ENCODE results near the gene KIF26A. TPM values are rescaled to one million over a fixed set of nuclear protein-coding genes. Genes with fewer than 3 reads are reported as not detected.
"Not testable (repeated sequence)": the region's sequence is repeated elsewhere in the genome, so short reads cannot be mapped to it uniquely, and the experiment has no call there.

The KIF26A gene
- total RNA-seq, 1 donor from 2014 or later = 15.0 TPM

DNA sequence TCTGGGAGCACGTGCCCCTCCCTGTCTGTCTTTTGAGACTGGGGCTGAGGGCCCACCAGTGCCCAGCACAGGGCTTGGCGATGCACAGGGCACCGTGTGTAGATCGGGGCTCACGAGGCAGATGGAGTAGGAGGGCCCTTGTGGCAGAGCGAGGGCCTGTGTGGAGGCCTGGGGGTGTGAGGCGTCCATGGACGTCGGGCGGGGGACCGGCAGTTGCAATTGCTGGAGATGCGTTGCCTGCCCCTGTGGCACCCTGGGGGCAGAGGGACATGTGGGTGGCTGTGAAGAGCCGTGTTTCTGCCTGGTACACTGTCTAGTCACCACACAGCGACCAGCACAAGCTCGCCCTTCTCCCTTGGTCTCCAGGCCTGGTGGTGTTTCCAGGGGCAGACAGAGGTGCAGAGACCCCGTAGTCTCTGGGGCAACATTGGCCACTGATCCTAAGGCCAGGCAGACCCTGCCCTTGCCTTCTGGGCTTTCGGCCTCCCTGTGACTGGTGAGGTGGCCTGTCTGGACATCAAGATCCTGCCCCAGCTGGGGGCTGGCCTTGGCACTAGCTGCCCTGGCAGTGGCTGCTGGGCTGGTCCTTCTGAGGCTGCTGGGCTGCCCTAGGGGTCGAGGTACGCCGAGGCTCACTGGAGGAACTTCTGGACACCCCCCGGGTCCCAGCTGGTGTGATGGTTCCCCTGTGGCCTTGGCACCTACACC lies 14.5 kb downstream of the KIF26A start:
- no peak overlapping the region for H3K4me3 Mint-ChIP-seq
- no peak for DNase-seq (ENCODE audit: low read depth, low spot score)
- no peaks in the 10 kb centered on the region for H3K36me3 Mint-ChIP-seq (ENCODE audit: low read depth)
- no peaks in the 10 kb centered on the region for H3K9me3 Mint-ChIP-seq
- no peak overlapping the region for H3K27ac Mint-ChIP-seq (ENCODE audit: unreplicated experiment)
- no peaks in the 10 kb centered on the region for H3K27me3 Mint-ChIP-seq (ENCODE audit: low read depth)
- no peak for TF ChIP-seq CTCF (conservative IDR thresholded peaks at IDR 0.05)
- H3K4me1 Mint-ChIP-seq = peaks cover 17% of the 10 kb centered on the region

- H3K4me3 Mint-ChIP-seq; H3K27me3 Mint-ChIP-seq (ENCODE audit: low read depth); H3K9me3 Mint-ChIP-seq; H3K36me3 Mint-ChIP-seq (ENCODE audit: low read depth); H3K27ac Mint-ChIP-seq (ENCODE audit: unreplicated experiment); DNase-seq (ENCODE audit: low read depth, low spot score): not testable (repeated sequence)
- H3K4me1 Mint-ChIP-seq = peaks cover 11% of the 10 kb centered on the region
Observed at GRCh38 chr14:104153394-104153755, 15.0 kb downstream of the KIF26A start.

GRCh38 chr14:104154246-104154645 lies 15.9 kb downstream of the KIF26A start:
- no peak for TF ChIP-seq CTCF (conservative IDR thresholded peaks at IDR 0.05)
- DNase-seq (ENCODE audit: low read depth, low spot score) = no peak
- Mint-ChIP-seq H3K9me3 (no peaks in the 10 kb centered on the region), H3K4me3 (no peak overlapping the region), H3K36me3 (ENCODE audit: low read depth) (no peaks in the 10 kb centered on the region), H3K27me3 (ENCODE audit: low read depth) (no peaks in the 10 kb centered on the region), H3K4me1 (peaks cover 8% of the 10 kb centered on the region), H3K27ac (ENCODE audit: unreplicated experiment) (no peak overlapping the region)

DNA sequence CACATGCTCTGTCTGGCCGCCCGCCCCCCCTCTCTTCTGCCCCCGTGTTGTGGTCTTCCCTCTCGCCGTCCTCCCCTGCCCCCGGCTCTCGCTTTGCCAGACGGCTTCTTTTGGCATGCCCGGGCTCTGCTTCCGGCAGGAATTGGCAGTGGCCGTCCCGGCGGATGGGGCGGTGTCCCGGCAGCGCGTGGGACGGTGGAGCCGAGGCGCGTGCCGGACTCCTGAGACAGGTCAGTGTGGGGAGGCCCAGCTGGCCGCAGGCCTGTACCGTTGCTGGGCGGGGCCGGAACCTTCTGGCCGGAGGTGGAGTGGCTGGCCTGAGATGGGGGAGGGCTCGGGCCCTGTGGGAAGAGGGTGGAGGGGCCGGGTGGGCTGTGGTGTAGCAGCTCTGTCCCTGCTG lies 17.1 kb downstream of the KIF26A start:
- Mint-ChIP-seq H3K9me3 (no peaks in the 10 kb centered on the region), H3K4me3 (no peak overlapping the region), H3K27ac (ENCODE audit: unreplicated experiment) (no peak overlapping the region), H3K36me3 (ENCODE audit: low read depth) (no peaks in the 10 kb centered on the region), H3K4me1 (peaks cover 5% of the 10 kb centered on the region), H3K27me3 (ENCODE audit: low read depth) (no peaks in the 10 kb centered on the region)
- DNase-seq (ENCODE audit: low read depth, low spot score) = no peak
- TF ChIP-seq CTCF (conservative IDR thresholded peaks at IDR 0.05) = no peak

GRCh38 chr14:104156142-104156541 lies 17.8 kb downstream of the KIF26A start:
- H3K4me1 Mint-ChIP-seq = peaks cover 5% of the 10 kb centered on the region
- H3K9me3 Mint-ChIP-seq = no peaks in the 10 kb centered on the region
- TF ChIP-seq CTCF (conservative IDR thresholded peaks at IDR 0.05) = no peak
- no peak for DNase-seq (ENCODE audit: low read depth, low spot score)
- no peak overlapping the region for H3K4me3 Mint-ChIP-seq
- H3K27ac Mint-ChIP-seq (ENCODE audit: unreplicated experiment) = no peak overlapping the region
- no peaks in the 10 kb centered on the region for H3K36me3 Mint-ChIP-seq (ENCODE audit: low read depth)
- no peaks in the 10 kb centered on the region for H3K27me3 Mint-ChIP-seq (ENCODE audit: low read depth)

- H3K27me3 Mint-ChIP-seq (ENCODE audit: low read depth) = no peaks in the 10 kb centered on the region
- H3K36me3 Mint-ChIP-seq (ENCODE audit: low read depth) = no peaks in the 10 kb centered on the region
- H3K27ac Mint-ChIP-seq (ENCODE audit: unreplicated experiment) = no peak overlapping the region
- no peaks in the 10 kb centered on the region for H3K9me3 Mint-ChIP-seq
- H3K4me3 Mint-ChIP-seq = no peak overlapping the region
- TF ChIP-seq CTCF (conservative IDR thresholded peaks at IDR 0.05) = peak; percentile 38
- H3K4me1 Mint-ChIP-seq = no peaks in the 10 kb centered on the region
- no peak for DNase-seq (ENCODE audit: low read depth, low spot score)
Observed at GRCh38 chr14:104157016-104157928, 18.9 kb downstream of the KIF26A start.
